ENCODE data around the gene ITK.
A peak's percentile ranks its signal among the peaks of the same experiment; 100 is the strongest.

Gene ITK

GRCh38 chr5:157180374-157181264 lies at the start of gene ITK:
Gene ITK (plus strand): TSS chr5:157180840. CDS start chr5:157180978, 138 bp downstream.
- peak; percentile 60 to 61 for DNase-seq

GRCh38 chr5:157130925-157131324 lies 49.7 kb upstream of the ITK start:
- DNase-seq = no peak

GRCh38 chr5:157132281-157132612 lies 48.4 kb upstream of the ITK start:
- DNase-seq = no peak

GRCh38 chr5:157137691-157138090 lies 42.9 kb upstream of the ITK start:
- DNase-seq = no peak

GRCh38 chr5:157142317-157143126 lies 38.1 kb upstream of the ITK start, which contains the start of gene MED7:
Gene MED7 (minus strand): TSS chr5:157142865. CDS start chr5:157139431, 3,434 bp downstream.
- DNase-seq = peak; percentile 89 to 92

- DNase-seq = peak; percentile 73 to 75
These were observed 37.3 kb upstream of the ITK start for GRCh38 chr5:157143127-157143971.

- DNase-seq = peak; percentile 87 to 88
These were observed 31.7 kb upstream of the ITK start for GRCh38 chr5:157148734-157149615.

GRCh38 chr5:157150995-157151394 lies 29.6 kb upstream of the ITK start:
- no peak for DNase-seq

GRCh38 chr5:157155297-157155696 lies 25.3 kb upstream of the ITK start:
- no peak for DNase-seq

- DNase-seq = peak; percentile 25 to 28
These were observed 23.2 kb upstream of the ITK start for GRCh38 chr5:157157293-157157891.

GRCh38 chr5:157159209-157159751 lies 21.4 kb upstream of the ITK start:
- peak; percentile 23 to 45 for DNase-seq

GRCh38 chr5:157160001-157160400 lies 20.6 kb upstream of the ITK start:
- DNase-seq = peak; percentile 45 to 55

- DNase-seq = peak; percentile 14
These were observed 18.6 kb upstream of the ITK start for GRCh38 chr5:157161996-157162395.

GRCh38 chr5:157162919-157163510 lies 17.6 kb upstream of the ITK start:
- peak in 1 of 2 experiments; percentile 17 for DNase-seq

GRCh38 chr5:157164521-157164920 lies 16.1 kb upstream of the ITK start:
- peak; percentile 13 to 15 for DNase-seq

- peak; percentile 19 to 23 for DNase-seq
These were observed 15.4 kb upstream of the ITK start for GRCh38 chr5:157165261-157165660.

- DNase-seq = peak; percentile 14 to 17
These were observed 15.0 kb upstream of the ITK start for GRCh38 chr5:157165668-157166067.

- DNase-seq = peak; percentile 40 to 46
These were observed 14.1 kb upstream of the ITK start, which contains the start of gene GARIN3 for GRCh38 chr5:157166214-157167213. Gene GARIN3 (minus strand): TSS chr5:157166264. CDS start chr5:157166168, 96 bp downstream.

- DNase-seq = no peak
These were observed 13.4 kb upstream of the ITK start for GRCh38 chr5:157167214-157167621.
